Spleen (tissue), 7 donors: ENCODE results near the gene CFAP97.
"Not testable (repeated sequence)": the region's sequence is repeated elsewhere in the genome, so short reads cannot be mapped to it uniquely, and the experiment has no call there.

Source experiments
- CTCF ChIP-seq, 11 experiments: fragments of 200-600 bp in 7 of 11; fragments of 450-650 bp in 4 of 11; sonication (generic) in 4 of 11; IDR thresholded peaks in 8 of 11; conservative IDR thresholded peaks in 3 of 11; 1 replicate in 7 of 11; 2 replicates in 4 of 11; pipeline versions ENCODE4 v1.4.0 to v1.8.0; 2016 to 2021; ENCODE audit warnings: antibody characterized with exemption in 11 of 11, inconsistent platforms in 4 of 11, mild to moderate bottlenecking in 1 of 11
- POLR2A ChIP-seq, 3 donors: fragments of 450-650 bp; IDR thresholded peaks; one replicate each; pipeline ENCODE4 v1.5.1; 2017; ENCODE audit warnings: antibody characterized with exemption in 3 of 3, mild to moderate bottlenecking in 1 of 3
- POLR2AphosphoS5 ChIP-seq, 3 donors: sonication (generic); formaldehyde crosslinking; IDR thresholded peaks; one replicate each; pipeline ENCODE4 v1.5.1; 2017; ENCODE audit warnings: antibody characterized with exemption in 3 of 3
- donor health status: DM: no; HTN: no; CAD: no; lungs with moderate emphysema.
- donor health status: DM: no; HTN: no; CAD: no.
- donor health status: DM: no; HTN: no; CAD: no.

DNA sequence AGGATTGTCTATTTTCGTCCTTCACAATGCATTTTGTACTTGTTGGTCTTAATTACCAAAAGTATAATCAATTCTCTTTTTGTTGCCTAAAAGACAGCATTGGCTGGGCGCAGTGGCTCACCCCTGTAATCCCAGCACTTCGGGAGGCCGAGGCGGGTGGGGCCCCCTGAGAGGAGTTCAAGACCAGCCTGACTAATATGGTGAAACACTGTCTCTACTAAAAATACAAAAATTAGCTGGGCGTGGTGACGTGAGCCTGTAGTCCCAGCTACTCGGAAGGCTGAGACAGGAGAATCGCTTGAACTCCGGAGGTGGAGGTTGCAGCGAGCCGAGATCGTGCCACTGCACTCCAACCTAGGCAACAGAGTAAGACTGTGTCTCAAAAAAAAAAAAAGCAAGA lies 1.3 kb upstream of the CFAP97 start:
- not testable (repeated sequence) for TF ChIP-seq CTCF (IDR thresholded peaks at IDR 0.05 in 8 of 11, conservative IDR thresholded peaks at IDR 0.05 in 3 of 11); POLR2A (IDR thresholded peaks at IDR 0.05); POLR2AphosphoS5 (IDR thresholded peaks at IDR 0.05)
